KMS-11 (cell line): ENCODE measurements around the gene DHCR7.

Experiments
- H2AFZ ChIP-seq: fragments of 200-600 bp; sonication (generic); 2 replicates; pipeline ENCODE4 v1.6.1; 2016; ENCODE audit warnings: antibody characterized with exemption, mixed run types, low read depth
- H3K27ac ChIP-seq: fragments of 200-600 bp; sonication (generic); 2 replicates; pipeline ENCODE4 v1.6.1; 2016; ENCODE audit warnings: mild to moderate bottlenecking, mixed run types
- H3K27me3 ChIP-seq: fragments of 200-600 bp; sonication (generic); 2 replicates; pipeline ENCODE4 v1.6.1; 2017; ENCODE audit warnings: mild to moderate bottlenecking, low read depth, mixed run types, moderate library complexity; ENCODE audit not compliant: insufficient read depth
- H3K36me3 ChIP-seq: fragments of 200-600 bp; sonication (generic); 2 replicates; pipeline ENCODE4 v1.6.1; 2017; ENCODE audit warnings: mild to moderate bottlenecking, mixed run types; ENCODE audit not compliant: insufficient read depth
- H3K4me1 ChIP-seq: fragments of 200-600 bp; sonication (generic); 2 replicates; pipeline ENCODE4 v1.6.1; 2016; ENCODE audit warnings: mild to moderate bottlenecking, low read depth, mixed run types; ENCODE audit not compliant: poor library complexity, severe bottlenecking
- H3K4me2 ChIP-seq: fragments of 200-600 bp; sonication (generic); 2 replicates; pipeline ENCODE4 v1.7.0; 2016; ENCODE audit warnings: mild to moderate bottlenecking, mixed run types
- H3K4me3 ChIP-seq: fragments of 200-600 bp; sonication (generic); IDR thresholded peaks from 2 replicates; pipeline ENCODE4 v1.6.1; 2017; ENCODE audit warnings: low read depth, low read length, mixed read lengths; ENCODE audit not compliant: insufficient read depth
- H3K79me2 ChIP-seq: fragments of 200-600 bp; sonication (generic); 2 replicates; pipeline ENCODE4 v1.6.1; 2016; ENCODE audit warnings: low read depth, mixed run types; ENCODE audit not compliant: insufficient read depth
- H3K9ac ChIP-seq: fragments of 200-600 bp; sonication (generic); 2 replicates; pipeline ENCODE4 v1.6.1; 2016; ENCODE audit warnings: mild to moderate bottlenecking, mixed run types
- H4K20me1 ChIP-seq: fragments of 200-600 bp; sonication (generic); 2 replicates; pipeline ENCODE4 v1.6.1; 2016; ENCODE audit warnings: mild to moderate bottlenecking, mixed run types; ENCODE audit not compliant: insufficient read depth
- CTCF ChIP-seq: fragments of 200-600 bp; sonication (generic); conservative IDR thresholded peaks from 2 replicates; pipeline ENCODE4 v1.6.1; 2017; ENCODE audit warnings: low read depth, mild to moderate bottlenecking, antibody characterized with exemption, low read length, moderate library complexity, mixed read lengths

The DHCR7 gene

GRCh38 chr11:71481101-71481960 lies 33.1 kb upstream of the DHCR7 start:
- H2AFZ ChIP-seq: no peak overlapping the region
- H3K36me3 ChIP-seq: no peaks in the 10 kb centered on the region
- no peaks in the 10 kb centered on the region for H3K79me2 ChIP-seq
- H3K27me3 ChIP-seq: no peaks in the 10 kb centered on the region
- H3K27ac ChIP-seq: no peak overlapping the region
- no peak for TF ChIP-seq CTCF
- H3K4me1 ChIP-seq: no peaks in the 10 kb centered on the region
- H3K4me2 ChIP-seq: no peak overlapping the region
- no peak overlapping the region for H3K9ac ChIP-seq
- H4K20me1 ChIP-seq: no peaks in the 10 kb centered on the region
- no peak overlapping the region for H3K4me3 ChIP-seq

- H2AFZ ChIP-seq: no peak overlapping the region
- TF ChIP-seq CTCF: no peak
- no peaks in the 10 kb centered on the region for H4K20me1 ChIP-seq
- no peak overlapping the region for H3K4me3 ChIP-seq
- no peak overlapping the region for H3K9ac ChIP-seq
- H3K27ac ChIP-seq: no peak overlapping the region
- H3K36me3 ChIP-seq: no peaks in the 10 kb centered on the region
- H3K79me2 ChIP-seq: no peaks in the 10 kb centered on the region
- H3K4me1 ChIP-seq: no peaks in the 10 kb centered on the region
- no peaks in the 10 kb centered on the region for H3K27me3 ChIP-seq
- H3K4me2 ChIP-seq: no peak overlapping the region
These were observed 30.3 kb upstream of the DHCR7 start for GRCh38 chr11:71478528-71478840.

- Histone ChIP-seq H3K4me3 (no peak overlapping the region), H3K27ac (no peak overlapping the region), H3K36me3 (no peaks in the 10 kb centered on the region), H2AFZ (no peak overlapping the region), H4K20me1 (no peaks in the 10 kb centered on the region), H3K4me1 (no peaks in the 10 kb centered on the region), H3K4me2 (no peak overlapping the region), H3K27me3 (no peaks in the 10 kb centered on the region), H3K79me2 (no peaks in the 10 kb centered on the region), H3K9ac (no peak overlapping the region)
- TF ChIP-seq CTCF: no peak
These were observed 29.7 kb upstream of the DHCR7 start for GRCh38 chr11:71477641-71478527.

GRCh38 chr11:71476926-71477640 lies 28.9 kb upstream of the DHCR7 start:
- H3K27ac ChIP-seq: no peak overlapping the region
- no peak overlapping the region for H3K9ac ChIP-seq
- H3K79me2 ChIP-seq: no peaks in the 10 kb centered on the region
- no peaks in the 10 kb centered on the region for H3K4me1 ChIP-seq
- no peak overlapping the region for H3K4me2 ChIP-seq
- H3K36me3 ChIP-seq: no peaks in the 10 kb centered on the region
- H2AFZ ChIP-seq: no peak overlapping the region
- H3K4me3 ChIP-seq: no peak overlapping the region
- H4K20me1 ChIP-seq: no peaks in the 10 kb centered on the region
- no peaks in the 10 kb centered on the region for H3K27me3 ChIP-seq
- TF ChIP-seq CTCF: no peak
